Measurements from ENCODE around the gene TAGAP.

DNA sequence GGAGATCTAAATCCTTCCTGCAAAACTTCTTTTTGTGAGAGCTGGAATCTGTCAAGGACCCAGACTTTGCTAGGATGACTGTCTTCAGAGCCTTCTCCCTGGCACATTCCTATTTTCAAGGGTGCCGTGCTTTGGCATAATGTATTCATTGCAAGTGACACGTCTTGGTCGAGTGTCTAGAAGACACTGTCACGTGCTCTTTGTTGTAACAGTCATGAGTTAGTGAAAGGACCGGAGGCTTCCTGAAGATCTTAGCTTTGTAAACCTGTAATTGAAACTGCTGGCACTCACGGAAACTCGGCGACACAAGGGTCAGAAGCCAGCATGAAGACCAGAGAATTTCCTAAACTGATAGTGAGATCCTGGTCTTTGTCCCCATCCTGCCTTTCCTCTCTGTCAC, 19.7 kb upstream of the TAGAP start:
- TF ChIP-seq CTCF (IDR thresholded peaks at IDR 0.05; ENCODE audit: low read length), result no peak
- no peak for TF ChIP-seq EZH2 (IDR thresholded peaks at IDR 0.05; ENCODE audit: borderline replicate concordance, low read length)

Measured in OCI-LY1 (cell line).